BE2C (cell line): ENCODE measurements around the gene CLTB.
"Not testable (repeated sequence)": the region's sequence is repeated elsewhere in the genome, so short reads cannot be mapped to it uniquely, and the experiment has no call there.

Source experiments
- DNase-seq: peaks from one replicate; pipeline ENCODE4 v3.0.0-alpha.2; 2020
- H3K27me3 ChIP-seq: fragments of 250-450 bp; sonication (Bioruptor Pico); 2 replicates; pipeline ENCODE4 v1.5.1; 2020; ENCODE audit warnings: mild to moderate bottlenecking
- H3K36me3 ChIP-seq: fragments of 250-450 bp; sonication (Bioruptor Pico); 2 replicates; pipeline ENCODE4 v1.5.1; 2020; ENCODE audit warnings: mild to moderate bottlenecking
- H3K4me1 ChIP-seq: fragments of 250-450 bp; sonication (Bioruptor Pico); 2 replicates; pipeline ENCODE4 v1.5.1; 2020
- H3K4me3 ChIP-seq: 2 replicates; pipeline ENCODE4 v1.5.1; 2011; ENCODE audit warnings: low read depth, low read length
- H3K9me3 ChIP-seq: fragments of 250-450 bp; sonication (Bioruptor Pico); 2 replicates; pipeline ENCODE4 v1.5.1; 2020
- TF ChIP-seq, protein P1 (sequence below): IDR thresholded peaks from 2 replicates; pipeline ENCODE4 v1.5.1; 2012; ENCODE audit warnings: mild to moderate bottlenecking, low read depth, low read length

Gene CLTB

DNA sequence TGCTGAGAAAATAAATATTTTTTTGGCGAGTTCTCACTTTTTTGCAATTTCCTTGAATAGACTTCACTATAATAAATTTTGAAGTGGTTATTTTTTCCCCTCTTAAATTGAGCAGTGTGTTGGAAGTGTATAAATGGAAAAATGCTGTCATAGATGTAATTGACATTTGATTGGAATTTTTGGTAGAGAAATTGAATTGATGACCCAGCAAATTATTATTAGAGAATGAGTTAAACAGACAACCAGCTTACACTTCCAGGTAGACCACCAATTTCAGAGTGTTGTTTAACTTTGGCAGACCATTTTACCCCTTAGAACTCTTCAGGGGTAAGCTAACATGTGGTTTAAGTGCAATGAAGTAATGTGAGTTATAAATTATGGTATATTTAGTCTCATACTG, 33.7 kb upstream of the CLTB start:
- no peaks in the 10 kb centered on the region for H3K27me3 ChIP-seq
- peaks cover 23% of the 10 kb centered on the region for H3K36me3 ChIP-seq
- no peak overlapping the region for H3K4me3 ChIP-seq
- no peaks in the 10 kb centered on the region for H3K9me3 ChIP-seq
- H3K4me1 ChIP-seq, result peaks cover 3% of the 10 kb centered on the region; the same call in 1 of the 2 replicates
- DNase-seq, result no peak
- TF ChIP-seq, protein P1, sequence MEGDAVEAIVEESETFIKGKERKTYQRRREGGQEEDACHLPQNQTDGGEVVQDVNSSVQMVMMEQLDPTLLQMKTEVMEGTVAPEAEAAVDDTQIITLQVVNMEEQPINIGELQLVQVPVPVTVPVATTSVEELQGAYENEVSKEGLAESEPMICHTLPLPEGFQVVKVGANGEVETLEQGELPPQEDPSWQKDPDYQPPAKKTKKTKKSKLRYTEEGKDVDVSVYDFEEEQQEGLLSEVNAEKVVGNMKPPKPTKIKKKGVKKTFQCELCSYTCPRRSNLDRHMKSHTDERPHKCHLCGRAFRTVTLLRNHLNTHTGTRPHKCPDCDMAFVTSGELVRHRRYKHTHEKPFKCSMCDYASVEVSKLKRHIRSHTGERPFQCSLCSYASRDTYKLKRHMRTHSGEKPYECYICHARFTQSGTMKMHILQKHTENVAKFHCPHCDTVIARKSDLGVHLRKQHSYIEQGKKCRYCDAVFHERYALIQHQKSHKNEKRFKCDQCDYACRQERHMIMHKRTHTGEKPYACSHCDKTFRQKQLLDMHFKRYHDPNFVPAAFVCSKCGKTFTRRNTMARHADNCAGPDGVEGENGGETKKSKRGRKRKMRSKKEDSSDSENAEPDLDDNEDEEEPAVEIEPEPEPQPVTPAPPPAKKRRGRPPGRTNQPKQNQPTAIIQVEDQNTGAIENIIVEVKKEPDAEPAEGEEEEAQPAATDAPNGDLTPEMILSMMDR, result no peak

DNA sequence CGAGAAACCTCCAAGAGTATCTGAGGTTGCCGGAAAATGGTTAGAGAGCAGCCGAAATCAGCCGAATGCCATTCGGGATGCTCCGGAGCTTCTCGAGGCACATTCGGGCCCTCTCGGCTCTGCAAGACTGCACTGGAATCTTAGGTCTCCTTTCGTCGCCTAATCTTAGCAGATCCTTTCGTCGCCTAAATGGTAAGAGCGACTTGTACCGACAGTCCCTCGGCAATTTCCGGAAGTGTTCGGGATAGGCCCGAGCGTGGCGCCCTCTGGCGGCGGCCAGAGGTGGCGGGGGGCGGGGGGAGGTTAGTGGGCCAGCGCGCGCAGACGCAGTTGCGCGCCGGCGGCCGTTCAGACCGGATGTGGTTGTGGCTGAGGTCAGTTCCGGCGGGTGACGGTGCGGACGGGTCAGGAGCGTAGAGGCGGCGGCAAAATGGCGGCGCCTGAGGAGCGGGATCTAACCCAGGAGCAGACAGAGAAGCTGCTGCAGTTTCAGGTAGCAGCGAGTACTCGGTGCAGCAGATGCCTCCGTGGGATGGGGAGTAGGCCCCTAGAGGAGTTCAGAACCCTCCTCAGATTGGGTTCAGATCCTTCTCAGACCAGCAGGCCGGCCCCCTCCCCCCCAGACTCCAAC, 31.8 kb upstream of the CLTB start, which contains the start of gene FAF2:
TSS of gene FAF2 (plus strand) at position 408 of the 631 bp plus-strand sequence. CDS start at position 431, 23 bp downstream.
- peak within 1 kb of the TSS; percentile 100 for H3K4me3 ChIP-seq
- no peaks in the 10 kb centered on the region for H3K9me3 ChIP-seq
- peak; percentile 97 for DNase-seq
- no peaks in the 10 kb centered on the region for H3K27me3 ChIP-seq
- peaks cover 12% of the 10 kb centered on the region for H3K36me3 ChIP-seq
- H3K4me1 ChIP-seq, result peaks cover 3% of the 10 kb centered on the region; the same call in 1 of the 2 replicates
- TF ChIP-seq, protein P1, result peak; percentile 90

DNA sequence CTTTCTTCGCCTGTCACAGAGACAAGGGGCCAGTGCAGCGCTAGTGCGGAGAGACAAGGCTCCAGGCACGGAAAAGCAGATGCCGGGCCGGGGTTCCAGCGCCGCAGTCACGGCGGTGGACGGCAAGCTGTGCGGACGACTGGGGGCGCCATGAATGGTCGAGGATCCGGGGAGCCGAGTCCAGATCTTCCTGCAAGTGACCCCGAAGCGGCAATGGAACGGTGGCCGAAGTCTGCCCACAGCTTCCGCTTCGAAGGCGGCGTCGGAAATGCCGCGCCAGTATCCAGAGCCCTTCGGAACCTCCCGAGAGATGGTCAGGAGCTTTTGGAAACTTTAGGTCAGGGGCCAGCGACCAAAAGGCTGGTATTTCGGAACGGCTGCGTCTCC, 31.2 kb upstream of the CLTB start:
- Histone ChIP-seq H3K36me3 (peaks cover 7% of the 10 kb centered on the region), H3K4me3 (peak overlapping the region; percentile 100), H3K27me3 (no peaks in the 10 kb centered on the region), H3K9me3 (no peaks in the 10 kb centered on the region), H3K4me1 (peaks cover 3% of the 10 kb centered on the region; the same call in 1 of the 2 replicates)
- peak; percentile 49 for DNase-seq
- TF ChIP-seq, protein P1, result no peak

DNA sequence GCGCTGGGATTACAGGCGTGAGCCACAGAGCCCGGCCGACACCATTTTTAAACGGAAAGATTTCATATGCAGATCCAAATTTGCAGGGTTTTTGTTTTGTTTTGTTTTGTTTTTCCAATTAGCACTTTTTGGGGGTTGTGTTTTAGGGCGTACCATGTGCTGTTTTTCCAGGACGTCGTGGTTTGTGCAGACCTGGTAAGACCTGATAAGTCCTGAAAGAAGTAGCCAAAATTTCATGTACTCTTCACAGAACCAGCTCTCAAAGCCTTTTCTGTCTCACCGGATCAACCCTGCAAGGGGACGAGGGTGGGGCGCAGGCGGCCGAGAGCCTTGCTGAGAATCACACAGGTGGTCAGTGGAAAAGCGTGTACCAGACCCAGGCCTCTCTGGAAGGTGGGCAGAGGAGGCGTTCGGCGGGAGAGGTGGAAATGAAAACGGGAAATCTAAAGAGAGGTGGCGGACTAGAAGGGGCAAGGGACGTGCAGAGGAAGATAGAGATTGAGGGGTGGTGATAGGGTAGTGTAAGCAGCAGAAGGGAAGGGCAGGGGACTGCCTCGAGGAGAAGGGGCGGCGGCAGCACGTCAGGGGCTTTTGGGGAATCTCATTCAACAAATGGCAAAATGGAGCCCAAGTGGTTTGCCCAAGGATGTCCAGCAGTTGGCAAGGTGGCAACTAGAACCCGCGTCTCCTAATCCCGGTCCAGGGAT, 30.7 kb upstream of the CLTB start:
- H3K9me3 ChIP-seq, result no peaks in the 10 kb centered on the region
- H3K36me3 ChIP-seq, result peaks cover 2% of the 10 kb centered on the region; the same call in 1 of the 2 replicates
- TF ChIP-seq, protein P1, result no peak
- peak; percentile 14 for DNase-seq
- no peaks in the 10 kb centered on the region for H3K27me3 ChIP-seq
- H3K4me3 ChIP-seq, result peak overlapping the region; percentile 100
- H3K4me1 ChIP-seq, result peaks cover 3% of the 10 kb centered on the region; the same call in 1 of the 2 replicates

DNA sequence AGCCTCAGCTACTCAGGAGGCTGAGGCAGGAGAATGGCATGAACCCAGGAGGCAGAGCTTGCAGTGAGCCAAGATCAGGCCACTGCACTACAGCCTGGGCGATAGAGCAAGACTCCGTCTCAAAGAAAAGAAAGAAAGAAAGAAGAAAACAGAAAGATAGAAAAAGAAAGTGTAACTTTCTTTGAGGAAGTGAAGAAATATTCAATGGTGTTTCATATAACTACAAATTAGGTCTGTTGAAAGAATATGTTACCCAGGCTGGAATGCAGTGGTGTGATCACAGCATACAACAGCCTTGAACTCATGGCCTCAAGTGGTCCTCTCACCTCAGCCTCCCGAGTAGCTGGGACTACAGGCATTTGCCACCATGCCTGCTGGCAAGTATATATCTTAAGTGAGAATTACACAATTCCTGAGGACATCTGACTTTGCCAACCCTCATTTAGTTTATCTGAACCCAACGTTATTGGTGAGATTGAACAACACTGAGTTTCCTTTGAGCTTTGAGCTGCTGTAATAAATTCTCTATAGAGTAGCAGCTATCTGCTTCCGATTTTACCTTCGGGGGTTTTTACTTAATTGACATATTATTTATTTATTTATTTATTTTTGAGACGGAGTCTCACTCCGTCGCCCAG, 29.8 kb upstream of the CLTB start:
- Histone ChIP-seq H3K9me3 (no peaks in the 10 kb centered on the region), H3K4me1 (peaks cover 3% of the 10 kb centered on the region; the same call in 1 of the 2 replicates), H3K4me3 (no peak overlapping the region), H3K36me3 (no peaks in the 10 kb centered on the region; the same call in 1 of the 2 replicates), H3K27me3 (no peaks in the 10 kb centered on the region)
- DNase-seq, result no peak
- TF ChIP-seq, protein P1, result no peak

DNA sequence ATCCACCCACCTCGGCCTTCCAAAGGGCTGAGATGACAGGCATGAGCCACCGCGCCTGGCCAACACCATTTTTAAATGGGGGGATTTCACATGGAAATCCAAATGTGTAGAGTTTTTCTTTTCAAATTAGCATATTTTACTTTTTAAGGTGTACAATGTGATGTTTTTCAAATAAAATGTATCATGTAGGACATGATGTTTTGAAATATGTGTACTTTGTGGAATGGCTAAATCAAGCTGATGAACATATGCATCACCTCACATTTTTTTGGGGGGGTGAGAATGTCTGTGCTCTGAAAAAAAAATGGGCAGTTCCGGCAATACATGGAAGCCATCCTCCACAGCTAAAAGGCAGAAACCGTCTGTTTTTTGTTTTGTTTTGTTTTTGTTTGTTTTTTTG, 28.4 kb upstream of the CLTB start:
- H3K36me3 ChIP-seq, result no peaks in the 10 kb centered on the region
- H3K4me1 ChIP-seq, result peaks cover 3% of the 10 kb centered on the region; the same call in 1 of the 2 replicates
- no peaks in the 10 kb centered on the region for H3K9me3 ChIP-seq
- H3K27me3 ChIP-seq, result no peaks in the 10 kb centered on the region
- no peak overlapping the region for H3K4me3 ChIP-seq
- TF ChIP-seq, protein P1, result no peak
- no peak for DNase-seq

DNA sequence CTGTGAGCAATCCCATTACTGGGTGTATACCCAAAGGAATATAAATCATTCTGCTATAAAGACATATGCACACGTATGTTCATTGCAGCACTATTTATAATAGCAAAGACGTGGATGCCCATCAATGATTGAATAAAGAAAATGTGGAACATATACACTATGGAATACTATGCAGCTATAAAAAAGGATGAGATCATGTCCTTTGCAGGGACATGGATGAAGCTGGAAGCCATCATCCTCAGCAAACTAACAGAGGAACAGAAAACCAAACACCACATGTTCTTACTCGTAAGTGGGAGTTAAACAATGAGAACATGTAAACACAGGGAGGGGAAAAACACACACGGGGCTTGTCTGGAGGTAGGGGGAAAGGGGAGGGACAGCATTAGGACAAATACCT, 26.6 kb upstream of the CLTB start:
- H3K9me3 ChIP-seq, H3K4me1 ChIP-seq, H3K27me3 ChIP-seq, H3K36me3 ChIP-seq, DNase-seq, H3K4me3 ChIP-seq: not testable (repeated sequence)
